Measurements from ENCODE around the gene DNAJC11.
"Not testable (repeated sequence)": the region's sequence is repeated elsewhere in the genome, so short reads cannot be mapped to it uniquely, and the experiment has no call there.

Gene DNAJC11, protein sequence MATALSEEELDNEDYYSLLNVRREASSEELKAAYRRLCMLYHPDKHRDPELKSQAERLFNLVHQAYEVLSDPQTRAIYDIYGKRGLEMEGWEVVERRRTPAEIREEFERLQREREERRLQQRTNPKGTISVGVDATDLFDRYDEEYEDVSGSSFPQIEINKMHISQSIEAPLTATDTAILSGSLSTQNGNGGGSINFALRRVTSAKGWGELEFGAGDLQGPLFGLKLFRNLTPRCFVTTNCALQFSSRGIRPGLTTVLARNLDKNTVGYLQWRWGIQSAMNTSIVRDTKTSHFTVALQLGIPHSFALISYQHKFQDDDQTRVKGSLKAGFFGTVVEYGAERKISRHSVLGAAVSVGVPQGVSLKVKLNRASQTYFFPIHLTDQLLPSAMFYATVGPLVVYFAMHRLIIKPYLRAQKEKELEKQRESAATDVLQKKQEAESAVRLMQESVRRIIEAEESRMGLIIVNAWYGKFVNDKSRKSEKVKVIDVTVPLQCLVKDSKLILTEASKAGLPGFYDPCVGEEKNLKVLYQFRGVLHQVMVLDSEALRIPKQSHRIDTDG

GRCh38 chr1:6701437-6702153 is at the start of gene DNAJC11:
Gene DNAJC11, minus strand, starts transcription at chr1:6701816. Its CDS starts 16 bp downstream, at chr1:6701800.
- DNase-seq: peak in 1 of 2 experiments; percentile 43

DNA sequence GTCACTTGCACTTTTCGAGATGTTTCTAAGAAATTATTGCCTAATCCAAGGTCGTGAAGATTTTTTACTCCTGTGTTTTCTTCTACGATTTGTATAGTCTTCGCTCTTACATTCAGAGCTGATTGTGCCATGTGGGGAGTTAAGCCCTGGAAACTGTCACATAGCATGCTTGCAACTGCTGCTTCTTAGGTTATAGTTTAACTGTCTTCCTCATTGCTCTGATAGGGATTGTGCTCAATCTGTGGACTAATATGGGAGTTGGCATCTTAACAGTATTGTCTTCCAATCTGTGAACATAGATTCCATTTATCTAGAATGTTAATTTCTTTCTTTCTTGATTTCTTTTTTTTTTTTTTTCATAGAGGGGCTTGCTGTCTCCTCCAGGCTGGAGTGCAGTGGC is 48.9 kb upstream of the DNAJC11 start:
- no peak for DNase-seq

- DNase-seq: no peak
Measured at GRCh38 chr1:6747674-6748073, 46.1 kb upstream of the DNAJC11 start.

DNA sequence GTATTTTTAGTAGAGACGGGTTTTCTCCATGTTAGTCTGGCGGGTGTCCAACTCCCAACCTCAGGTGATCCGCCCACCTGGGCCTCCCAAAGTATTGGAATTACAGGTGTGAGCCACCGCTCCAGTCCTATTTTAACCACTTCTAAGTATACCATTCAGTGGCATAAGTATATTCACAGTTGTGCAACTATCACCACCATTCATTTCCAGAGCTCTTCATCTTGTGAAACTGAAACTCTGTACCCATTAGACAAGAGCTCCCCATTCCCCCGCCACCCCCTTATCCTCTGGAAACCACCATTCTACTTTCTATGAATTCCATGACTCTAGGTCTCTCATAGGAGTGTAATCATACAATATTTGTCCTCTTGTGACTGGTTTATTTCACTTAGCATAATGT is 43.5 kb upstream of the DNAJC11 start:
- no peak for DNase-seq

GRCh38 chr1:6743189-6744101 is 41.8 kb upstream of the DNAJC11 start:
- DNase-seq: no peak

DNA sequence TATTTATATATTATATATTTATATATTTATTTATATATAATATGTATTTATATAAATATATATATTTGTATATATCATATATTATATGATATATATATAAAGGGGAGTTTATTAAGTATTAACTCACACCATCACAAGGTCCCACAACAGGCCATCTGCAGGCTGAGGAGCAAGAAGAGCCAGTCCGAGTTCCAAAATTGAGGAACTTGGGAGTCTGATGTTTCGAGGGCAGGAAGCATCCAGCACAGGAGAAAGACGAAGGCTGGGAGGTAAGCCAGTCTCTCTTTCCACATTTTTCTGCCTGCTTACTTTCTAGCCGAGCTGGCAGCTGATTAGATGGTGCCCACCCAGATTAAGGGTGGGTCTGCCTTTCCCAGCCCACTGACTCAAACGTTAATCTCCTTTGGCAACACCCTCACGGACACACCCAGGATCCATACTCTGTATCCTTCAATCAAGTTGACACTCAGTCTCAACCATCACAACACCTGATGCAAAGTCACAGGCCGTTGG is 41.1 kb upstream of the DNAJC11 start:
- not testable (repeated sequence) for DNase-seq

GRCh38 chr1:6738987-6739676 is 37.5 kb upstream of the DNAJC11 start:
- DNase-seq: no peak

DNA sequence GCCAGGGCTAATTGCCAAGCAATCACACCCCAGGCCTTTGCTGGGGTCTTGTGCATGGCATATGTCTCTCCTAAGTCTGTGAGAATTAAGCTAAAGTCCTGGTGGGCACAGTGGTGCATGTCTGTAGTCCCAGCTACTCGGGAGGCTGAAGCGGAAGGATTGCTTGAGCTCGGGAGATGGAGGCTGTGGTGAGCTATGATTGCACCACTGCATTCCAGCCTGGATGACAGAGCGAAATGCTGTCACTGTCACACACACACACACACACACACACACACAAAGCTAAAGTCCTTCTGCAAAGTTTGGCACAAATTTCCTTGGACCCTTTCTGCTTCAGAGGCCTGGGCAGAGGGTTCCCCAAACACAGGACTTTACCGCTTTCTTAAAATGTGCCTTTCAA is 31.3 kb upstream of the DNAJC11 start:
- DNase-seq: no peak

DNA sequence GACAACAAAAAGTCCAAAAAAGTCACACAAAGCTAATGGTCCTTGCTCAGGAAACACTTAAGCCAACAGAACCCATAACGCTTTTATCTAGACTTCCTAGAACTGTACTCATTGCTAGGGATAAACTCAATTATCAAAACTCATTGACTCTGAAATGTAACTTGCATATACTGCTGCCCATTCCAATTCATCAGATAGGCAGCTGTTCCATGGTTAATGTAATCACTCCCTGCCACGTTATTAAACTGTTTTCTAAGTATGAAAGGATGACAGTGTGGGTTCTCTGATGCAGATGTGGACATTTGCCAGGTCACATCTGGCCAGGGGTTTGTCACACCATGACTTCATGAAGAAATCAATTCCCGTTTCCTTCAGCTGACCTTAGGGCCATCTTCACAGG is 30.3 kb upstream of the DNAJC11 start:
- no peak for DNase-seq

DNA sequence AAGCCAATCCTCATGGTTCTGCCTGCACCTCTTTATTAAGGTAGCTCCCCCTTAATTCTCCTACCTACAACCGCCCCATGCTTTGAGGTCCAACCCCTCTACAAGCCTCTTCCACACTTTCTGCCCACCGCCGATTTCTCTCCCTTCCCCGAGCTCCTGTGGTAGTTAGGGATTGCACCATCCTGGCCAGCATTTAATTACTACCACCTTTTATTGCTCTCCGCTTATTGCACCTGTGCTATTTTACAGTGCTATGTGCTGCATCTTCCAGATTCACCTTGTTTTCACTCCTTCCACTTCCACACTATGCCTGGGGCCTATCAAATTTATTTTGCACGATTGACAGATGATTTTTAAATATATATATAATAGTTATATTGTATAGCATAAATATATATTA is 29.3 kb upstream of the DNAJC11 start:
- DNase-seq: no peak

DNA sequence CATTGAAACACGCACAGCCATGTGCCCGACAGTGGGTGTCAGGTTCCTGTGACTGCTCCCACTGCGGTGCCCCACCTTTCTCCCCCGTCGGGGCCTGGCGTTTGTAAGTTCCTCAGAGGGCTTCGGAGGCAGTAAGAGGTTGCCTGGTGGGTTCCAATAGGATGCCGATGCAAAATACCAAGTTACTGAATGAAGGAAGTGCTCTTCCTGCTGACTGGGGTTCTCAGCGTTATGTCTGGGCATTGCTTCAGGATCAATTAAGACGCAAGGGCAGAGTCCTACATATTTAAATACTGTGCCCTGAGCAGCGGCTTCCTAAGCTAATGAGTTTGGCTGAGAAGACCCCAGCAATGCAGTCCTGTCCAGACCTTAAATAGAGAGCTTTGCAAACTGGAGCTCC is 28.9 kb upstream of the DNAJC11 start:
- DNase-seq: no peak

DNA sequence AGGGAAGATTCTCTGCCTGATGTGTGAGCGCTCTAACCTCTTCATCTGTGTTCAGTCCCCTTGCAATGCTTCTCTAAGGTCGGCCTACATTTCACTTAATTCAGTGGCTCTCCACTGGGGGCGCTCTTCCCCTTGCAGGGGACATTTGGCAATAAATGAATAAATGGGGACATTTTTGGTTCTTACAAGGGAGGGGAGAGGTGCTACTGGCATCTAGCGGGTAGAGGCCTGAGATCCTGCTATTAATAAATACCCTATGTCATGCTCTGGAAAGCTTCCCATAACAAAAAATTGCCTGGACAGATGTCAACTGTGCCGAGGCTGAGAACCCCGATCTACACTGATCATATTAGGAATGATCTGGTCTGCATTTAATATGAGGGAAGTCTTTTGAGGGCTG is 25.9 kb upstream of the DNAJC11 start:
- DNase-seq: no peak

GRCh38 chr1:6726253-6726652 is 24.6 kb upstream of the DNAJC11 start:
- no peak for DNase-seq

GRCh38 chr1:6724517-6725141 is 23.0 kb upstream of the DNAJC11 start:
- DNase-seq: no peak

- DNase-seq: no peak
Measured at GRCh38 chr1:6723621-6724428, 22.2 kb upstream of the DNAJC11 start.

- no peak for DNase-seq
Measured at GRCh38 chr1:6711174-6711573, 9.6 kb upstream of the DNAJC11 start.

- no peak for DNase-seq
Measured at GRCh38 chr1:6704746-6705145, 3.1 kb upstream of the DNAJC11 start.

GRCh38 chr1:6703016-6703415 is 1.4 kb upstream of the DNAJC11 start:
- DNase-seq: no peak

DNA sequence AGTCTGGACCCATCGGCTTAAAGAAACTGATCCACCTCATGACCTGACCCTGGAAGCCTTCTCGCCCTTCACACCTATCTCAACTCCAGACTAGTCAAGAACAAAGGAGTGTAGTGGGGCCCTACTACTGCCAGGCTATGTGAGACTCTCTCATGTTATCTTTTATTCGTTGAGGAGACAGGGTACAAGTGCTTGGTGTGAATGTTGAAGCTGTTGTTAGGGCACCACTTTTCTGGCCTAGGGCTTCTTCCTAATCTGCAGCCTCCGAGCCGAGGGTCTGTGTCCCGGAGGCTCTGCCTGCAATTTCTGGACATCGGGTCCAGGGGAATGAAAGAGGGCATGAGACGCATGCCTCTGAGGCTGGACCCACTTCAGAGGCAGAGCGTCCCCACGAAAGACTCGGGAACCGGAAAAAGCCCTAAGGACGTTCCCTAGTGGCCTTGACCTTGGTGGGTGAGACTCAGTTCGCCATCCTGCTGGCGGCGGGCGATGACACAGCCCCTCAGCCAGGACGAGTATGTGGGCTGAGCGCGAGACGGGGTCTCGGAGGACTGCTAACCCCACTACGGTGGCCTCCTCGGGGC is 671 bp downstream of the DNAJC11 start:
- no peak for DNase-seq

DNA sequence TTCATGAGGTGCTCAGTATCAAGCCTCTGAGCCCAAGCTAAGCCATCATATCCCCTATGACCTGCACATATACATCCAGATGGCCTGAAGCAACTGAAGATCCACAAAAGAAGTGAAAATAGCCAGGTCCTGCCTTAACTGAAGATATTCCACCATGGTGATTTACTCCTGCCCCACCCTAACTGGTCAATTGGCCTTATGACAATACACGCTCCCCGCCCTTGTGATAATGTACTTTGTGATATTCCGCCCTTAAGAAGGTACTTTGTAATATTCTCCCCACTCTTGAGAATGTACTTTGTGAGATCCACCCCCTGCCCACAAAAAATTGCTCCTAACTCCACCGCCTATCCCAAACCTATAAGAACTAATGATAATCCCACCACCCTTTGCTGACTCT is 1.7 kb downstream of the DNAJC11 start:
- not testable (repeated sequence) for DNase-seq

All from cerebellar nuclear complex (tissue), 1 donor.